Umbilical cord (tissue), 2 donors: ENCODE data around the gene PRLH. TPM values are rescaled to one million over a fixed set of nuclear protein-coding genes. Genes with fewer than 3 reads are reported as not detected.
"Not testable (repeated sequence)": the region's sequence is repeated elsewhere in the genome, so short reads cannot be mapped to it uniquely, and the experiment has no call there.

ENCODE experiments used
- DNase-seq: peaks from one replicate; pipeline ENCODE4 v3.0.0-alpha.2; 2015; ENCODE audit warnings: low spot score
- total RNA-seq: library from RNA; depleted of rRNA; stranded (reverse); fragments of >200 nt; gene quantifications from one replicate; pipeline ENCODE4 v1.2.3, GENCODE V29; 2014; ENCODE audit warnings: low replicate concordance; ENCODE audit not compliant: insufficient read depth

Gene PRLH
- total RNA-seq, 1 donor from 2014 or later = not detected

DNA sequence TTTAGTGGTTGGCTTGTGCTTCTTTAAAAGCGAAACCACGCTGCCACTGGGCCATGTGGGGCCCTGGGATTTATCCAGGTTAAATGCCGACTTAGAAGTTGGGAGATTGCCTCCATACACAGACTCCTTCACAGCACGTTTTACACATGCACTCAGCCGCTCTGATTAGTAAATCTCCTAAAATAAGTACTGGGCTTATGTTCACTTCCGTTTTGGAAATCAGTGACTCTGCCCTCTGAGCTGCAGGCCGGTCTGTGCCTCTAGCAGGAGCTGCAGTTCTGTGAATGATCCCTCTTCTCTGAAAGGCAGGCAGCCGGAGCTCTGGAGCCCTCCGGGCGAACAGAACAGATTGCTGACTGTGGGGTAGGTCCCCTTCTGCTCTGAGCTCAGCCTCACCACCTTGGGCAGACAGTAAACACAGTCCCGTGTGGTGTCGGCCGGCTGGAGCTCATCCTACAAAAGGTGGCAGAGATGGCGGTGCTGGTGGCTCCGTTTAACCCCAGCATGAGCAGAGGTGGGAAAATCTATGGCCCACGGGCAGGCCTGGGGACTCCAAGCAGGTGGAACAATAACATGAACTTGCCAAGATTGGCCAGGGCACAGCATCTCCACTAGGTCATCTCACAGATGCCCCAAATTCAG is 34.0 kb downstream of the PRLH start:
- peak; percentile 90 for DNase-seq

DNA sequence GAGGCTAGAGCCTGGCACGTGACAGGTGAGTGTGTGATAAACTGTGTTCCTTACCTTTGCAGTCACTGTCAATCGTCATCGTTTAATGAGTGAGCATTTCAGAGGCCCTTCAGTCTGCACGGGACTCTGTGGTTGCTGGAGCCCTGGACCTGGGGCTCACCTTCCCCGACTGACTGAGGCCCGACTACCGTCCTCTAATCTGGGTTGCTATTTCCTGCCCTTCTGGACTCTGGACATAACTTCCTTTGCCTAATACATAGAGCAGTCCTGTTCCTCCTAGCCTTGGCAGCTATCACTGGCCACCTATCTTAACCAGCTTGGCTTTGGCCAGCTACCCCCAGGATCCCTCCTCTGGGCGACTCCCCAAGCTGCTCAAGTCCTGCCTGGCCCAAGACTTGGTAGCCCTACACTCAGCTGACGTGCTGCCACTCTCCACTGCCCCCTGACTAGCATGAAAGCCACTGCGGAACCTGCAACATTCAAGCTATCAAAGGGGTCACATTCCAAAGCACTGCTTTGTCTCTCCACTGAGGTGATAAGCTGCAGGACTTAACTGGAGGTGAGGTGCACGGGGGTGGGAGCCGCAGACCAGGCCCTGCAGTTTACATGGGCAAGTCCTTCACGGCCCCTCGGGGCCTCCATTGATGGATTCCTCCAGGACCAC is 35.2 kb downstream of the PRLH start:
- no peak for DNase-seq

DNA sequence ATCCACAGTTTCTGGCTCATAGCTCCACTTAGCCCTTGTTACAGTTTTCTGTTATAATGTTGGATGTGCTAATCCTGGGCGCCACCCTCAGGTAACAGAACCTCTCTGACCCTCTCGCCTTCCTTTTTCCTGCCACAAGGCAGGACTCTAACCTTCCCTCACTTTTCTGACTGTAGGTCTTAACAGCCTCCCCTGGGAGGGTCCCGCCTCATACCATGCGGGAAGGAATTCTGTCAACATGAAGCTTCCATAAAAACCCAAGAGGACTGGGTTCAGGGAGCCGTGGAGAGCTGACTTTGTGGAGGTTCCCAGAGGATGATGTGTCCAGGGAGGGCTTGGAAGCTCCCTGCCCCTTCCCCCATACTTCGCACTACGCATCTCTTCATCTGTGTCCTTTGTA is 36.0 kb downstream of the PRLH start:
- no peak for DNase-seq

DNA sequence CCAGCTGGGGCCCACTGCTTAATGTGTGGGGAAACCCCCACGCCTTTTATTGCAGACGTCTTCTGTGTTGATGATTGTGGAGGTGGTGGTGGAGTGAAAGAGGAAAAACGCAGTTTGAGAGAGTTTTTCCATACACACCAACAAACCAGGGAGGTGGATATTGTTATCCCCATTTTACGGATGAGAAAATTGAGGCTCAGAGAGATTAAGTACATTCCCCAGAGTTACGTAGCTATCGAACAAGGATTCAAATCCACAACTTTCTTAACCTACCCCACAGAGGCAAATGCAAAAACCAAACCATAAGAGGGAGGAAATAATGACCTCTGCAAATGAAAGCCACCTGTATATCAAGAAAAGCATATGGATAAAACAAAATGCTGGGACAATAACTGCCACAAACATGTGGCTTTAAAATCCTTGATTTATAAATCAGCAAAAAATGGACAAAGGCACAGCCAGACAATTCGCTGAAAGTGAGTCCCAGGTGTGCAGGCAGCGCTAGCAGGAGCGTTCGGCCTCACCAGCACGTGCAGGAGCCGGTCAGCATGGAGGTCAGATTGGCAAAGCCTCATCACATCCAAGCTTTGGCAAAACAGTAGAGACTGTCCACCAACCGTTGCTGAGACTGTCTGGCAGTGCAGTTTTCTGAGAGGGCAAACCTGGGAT is 36.8 kb downstream of the PRLH start:
- DNase-seq = no peak

GRCh38 chr2:237603718-237604362 is 37.5 kb downstream of the PRLH start:
- DNase-seq = peak; percentile 57

GRCh38 chr2:237604391-237604790 is 38.0 kb downstream of the PRLH start:
- DNase-seq = no peak

GRCh38 chr2:237604960-237605359 is 38.6 kb downstream of the PRLH start:
- no peak for DNase-seq

DNA sequence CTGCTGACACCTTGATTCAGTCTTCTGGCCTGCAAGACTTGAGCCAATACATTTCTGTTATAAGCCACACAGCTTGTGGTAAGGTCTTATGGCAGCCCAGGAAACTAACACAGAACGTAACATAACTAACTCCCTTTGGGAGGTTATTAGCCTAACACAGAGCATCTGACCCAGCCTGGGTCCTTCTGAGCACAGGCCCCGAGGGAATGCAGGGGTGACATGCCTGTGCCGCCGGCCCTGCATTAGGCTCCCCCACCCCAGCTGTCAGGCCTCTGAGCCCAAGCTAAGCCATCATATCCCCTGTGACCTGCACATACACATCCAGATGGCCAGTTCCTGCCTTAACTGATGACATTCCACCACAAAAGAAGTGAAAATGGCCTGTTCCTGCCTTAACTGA is 40.1 kb downstream of the PRLH start:
- DNase-seq = not testable (repeated sequence)

DNA sequence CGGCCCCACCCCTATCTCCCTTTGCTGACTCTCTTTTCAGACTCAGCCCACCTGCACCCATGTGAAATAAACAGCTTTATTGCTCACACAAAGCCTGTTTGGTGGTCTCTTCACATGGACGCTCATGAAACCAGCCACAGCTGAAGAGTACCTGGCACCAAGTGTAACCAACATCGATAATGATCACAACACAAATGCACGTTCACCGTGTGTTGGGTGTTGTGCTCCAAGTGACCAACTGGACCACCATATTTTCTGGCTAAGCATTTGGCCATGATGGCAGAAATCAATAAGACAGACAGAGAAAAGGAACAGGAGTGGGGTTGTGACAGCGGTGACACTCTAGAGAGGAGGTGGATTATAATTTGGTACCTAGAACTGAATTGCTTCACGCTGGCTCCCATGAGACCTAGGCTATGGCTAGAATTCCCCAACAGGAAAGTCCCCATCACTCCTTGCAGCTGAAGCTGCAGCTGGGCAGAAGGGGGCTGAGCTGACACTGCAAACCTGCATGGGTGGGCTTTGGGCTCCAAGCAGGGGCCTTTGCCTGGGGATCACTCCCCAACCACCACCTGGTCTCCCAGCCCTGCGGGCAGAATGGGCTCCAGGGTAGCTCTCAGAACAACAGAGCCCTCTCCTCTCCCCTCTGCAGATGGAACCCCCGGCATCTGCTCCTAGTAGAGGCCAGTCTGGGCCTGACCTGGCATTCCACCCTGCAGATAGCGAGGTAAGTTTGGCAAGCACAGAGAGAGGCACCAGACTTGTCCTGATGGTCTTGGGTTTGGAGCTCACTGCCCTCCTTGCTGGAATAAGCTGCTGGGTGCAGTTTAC is 46.4 kb downstream of the PRLH start:
- DNase-seq = no peak

GRCh38 chr2:237613679-237614078 is 47.3 kb downstream of the PRLH start:
- DNase-seq = no peak

GRCh38 chr2:237614151-237614720 is 47.9 kb downstream of the PRLH start:
- no peak for DNase-seq

DNA sequence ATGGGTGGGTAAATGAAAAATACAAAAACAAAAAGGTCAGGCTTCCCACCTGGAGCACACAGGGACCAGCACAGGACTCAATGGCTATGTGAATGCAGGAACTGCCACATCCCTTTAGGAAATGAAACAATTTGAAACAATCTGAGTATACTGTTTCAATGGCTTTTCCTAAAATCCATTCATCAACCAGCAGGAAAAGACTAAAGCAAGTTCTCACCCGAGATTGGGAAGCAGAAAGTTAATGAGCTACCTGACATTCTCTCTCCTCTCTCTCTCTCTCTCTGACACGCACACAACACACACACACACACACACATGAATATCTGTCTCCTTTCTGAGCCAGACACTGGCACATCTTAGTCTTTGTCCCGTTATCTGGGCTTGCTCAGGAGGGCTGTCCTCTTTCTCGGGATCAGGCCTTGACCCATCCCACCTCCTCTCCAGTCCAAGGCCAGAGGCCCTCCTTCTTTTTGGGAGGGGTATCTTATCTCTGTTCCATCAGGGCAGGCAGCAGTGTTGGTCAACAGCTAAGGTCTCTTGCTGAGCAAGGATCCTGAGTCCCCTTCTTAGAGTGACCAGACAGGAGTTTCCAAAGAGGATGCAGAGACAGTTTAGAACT is 49.4 kb downstream of the PRLH start:
- DNase-seq = no peak

DNA sequence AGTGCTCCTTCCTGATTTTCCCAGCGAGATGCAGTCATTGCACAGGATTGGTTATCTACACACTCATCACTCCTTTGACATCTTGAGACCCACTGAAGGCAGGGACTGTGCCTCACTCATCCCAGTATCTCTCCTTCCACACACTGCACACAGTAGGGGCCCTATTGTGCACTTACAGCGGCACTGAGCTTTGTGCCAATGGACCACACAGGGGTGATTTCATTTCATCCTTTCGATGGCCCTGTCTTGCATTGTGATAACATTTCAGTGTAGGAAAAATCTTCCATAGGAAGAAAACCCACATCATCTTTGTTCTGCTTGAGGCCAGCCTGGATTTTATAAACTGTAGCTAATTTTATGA is 50.0 kb downstream of the PRLH start:
- no peak for DNase-seq

Other genes starting within 250 kb of the PRLH start
- gene COL6A3, start 152.4 kb upstream of the PRLH start, total RNA-seq = 1,957 TPM
- gene MLPH, start 79.3 kb upstream of the PRLH start, total RNA-seq = 18.5 TPM
- gene RAB17, start 24.2 kb downstream of the PRLH start, total RNA-seq = 1.2 TPM
- 76.3 TPM for gene LRRFIP1, start 61.0 kb downstream of the PRLH start, total RNA-seq
- gene RBM44, start 232.2 kb downstream of the PRLH start, total RNA-seq = 2.4 TPM